Astrocyte (in vitro differentiated cells and primary cell): ENCODE results near the gene NDUFS7.

ENCODE experiments used
- EZH2 ChIP-seq: IDR thresholded peaks from 2 replicates; pipeline ENCODE4 v1.6.1; 2012; ENCODE audit warnings: mild to moderate bottlenecking, low read length, inconsistent platforms; ENCODE audit not compliant: insufficient read depth
- TF ChIP-seq, protein P1 (sequence below): IDR thresholded peaks from 2 replicates; pipeline ENCODE4 v1.5.1; 2011; ENCODE audit warnings: low read depth, mild to moderate bottlenecking, inconsistent platforms, low read length, moderate library complexity; ENCODE audit not compliant: insufficient read depth

DNA sequence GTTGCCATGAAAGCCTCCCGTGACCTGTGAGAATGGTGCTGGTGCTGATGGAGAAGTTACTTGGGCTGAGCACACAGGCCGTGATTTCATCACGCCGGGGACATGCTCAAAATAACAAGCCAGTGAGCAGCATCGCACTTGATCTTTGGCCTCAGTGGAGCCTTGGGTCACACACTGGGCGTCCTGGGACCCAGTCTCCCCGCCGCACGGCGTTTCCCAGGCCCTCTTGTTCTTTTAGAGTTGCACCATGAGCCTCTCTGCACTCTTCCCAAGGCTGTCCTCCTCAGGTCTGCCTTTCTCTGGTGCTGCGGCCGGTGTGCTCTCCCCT is 9.5 kb upstream of the NDUFS7 start:
- TF ChIP-seq, protein P1, sequence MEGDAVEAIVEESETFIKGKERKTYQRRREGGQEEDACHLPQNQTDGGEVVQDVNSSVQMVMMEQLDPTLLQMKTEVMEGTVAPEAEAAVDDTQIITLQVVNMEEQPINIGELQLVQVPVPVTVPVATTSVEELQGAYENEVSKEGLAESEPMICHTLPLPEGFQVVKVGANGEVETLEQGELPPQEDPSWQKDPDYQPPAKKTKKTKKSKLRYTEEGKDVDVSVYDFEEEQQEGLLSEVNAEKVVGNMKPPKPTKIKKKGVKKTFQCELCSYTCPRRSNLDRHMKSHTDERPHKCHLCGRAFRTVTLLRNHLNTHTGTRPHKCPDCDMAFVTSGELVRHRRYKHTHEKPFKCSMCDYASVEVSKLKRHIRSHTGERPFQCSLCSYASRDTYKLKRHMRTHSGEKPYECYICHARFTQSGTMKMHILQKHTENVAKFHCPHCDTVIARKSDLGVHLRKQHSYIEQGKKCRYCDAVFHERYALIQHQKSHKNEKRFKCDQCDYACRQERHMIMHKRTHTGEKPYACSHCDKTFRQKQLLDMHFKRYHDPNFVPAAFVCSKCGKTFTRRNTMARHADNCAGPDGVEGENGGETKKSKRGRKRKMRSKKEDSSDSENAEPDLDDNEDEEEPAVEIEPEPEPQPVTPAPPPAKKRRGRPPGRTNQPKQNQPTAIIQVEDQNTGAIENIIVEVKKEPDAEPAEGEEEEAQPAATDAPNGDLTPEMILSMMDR: no peak
- TF ChIP-seq EZH2: no peak
